ENCODE results near the gene TTK. TPM values are rescaled to one million over a fixed set of nuclear protein-coding genes. Genes with fewer than 3 reads are reported as not detected.
"Not testable (repeated sequence)": the region's sequence is repeated elsewhere in the genome, so short reads cannot be mapped to it uniquely, and the experiment has no call there.

TTK gene
- total RNA-seq, 4 donors from 2014 or later, result 0.19 to 2.9 TPM; not detected in 2

DNA sequence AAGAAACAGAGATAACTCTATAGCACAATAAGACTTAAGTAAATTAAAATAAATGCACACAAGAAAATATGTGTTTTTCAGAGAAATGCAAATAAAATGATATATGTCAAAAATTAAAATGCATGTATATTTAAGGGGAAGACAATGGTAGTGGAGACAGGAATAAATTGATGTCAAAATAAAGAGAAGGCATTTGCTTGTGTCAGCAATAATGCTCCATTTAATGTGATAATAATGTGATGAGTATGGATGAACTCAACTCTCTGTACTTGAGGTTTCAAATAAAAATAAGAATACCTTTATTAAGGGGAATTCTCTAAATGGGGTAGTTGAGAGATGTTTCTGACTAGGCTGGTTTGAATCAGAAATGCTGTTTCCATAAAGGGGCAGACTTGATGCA is 56.3 kb downstream of the TTK start:
- TF ChIP-seq, protein P1, sequence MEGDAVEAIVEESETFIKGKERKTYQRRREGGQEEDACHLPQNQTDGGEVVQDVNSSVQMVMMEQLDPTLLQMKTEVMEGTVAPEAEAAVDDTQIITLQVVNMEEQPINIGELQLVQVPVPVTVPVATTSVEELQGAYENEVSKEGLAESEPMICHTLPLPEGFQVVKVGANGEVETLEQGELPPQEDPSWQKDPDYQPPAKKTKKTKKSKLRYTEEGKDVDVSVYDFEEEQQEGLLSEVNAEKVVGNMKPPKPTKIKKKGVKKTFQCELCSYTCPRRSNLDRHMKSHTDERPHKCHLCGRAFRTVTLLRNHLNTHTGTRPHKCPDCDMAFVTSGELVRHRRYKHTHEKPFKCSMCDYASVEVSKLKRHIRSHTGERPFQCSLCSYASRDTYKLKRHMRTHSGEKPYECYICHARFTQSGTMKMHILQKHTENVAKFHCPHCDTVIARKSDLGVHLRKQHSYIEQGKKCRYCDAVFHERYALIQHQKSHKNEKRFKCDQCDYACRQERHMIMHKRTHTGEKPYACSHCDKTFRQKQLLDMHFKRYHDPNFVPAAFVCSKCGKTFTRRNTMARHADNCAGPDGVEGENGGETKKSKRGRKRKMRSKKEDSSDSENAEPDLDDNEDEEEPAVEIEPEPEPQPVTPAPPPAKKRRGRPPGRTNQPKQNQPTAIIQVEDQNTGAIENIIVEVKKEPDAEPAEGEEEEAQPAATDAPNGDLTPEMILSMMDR (IDR thresholded peaks at IDR 0.05), result no peak
- no peak for ATAC-seq (ENCODE audit: low FRiP score)
- no peak for DNase-seq (ENCODE audit: low spot score)

DNA sequence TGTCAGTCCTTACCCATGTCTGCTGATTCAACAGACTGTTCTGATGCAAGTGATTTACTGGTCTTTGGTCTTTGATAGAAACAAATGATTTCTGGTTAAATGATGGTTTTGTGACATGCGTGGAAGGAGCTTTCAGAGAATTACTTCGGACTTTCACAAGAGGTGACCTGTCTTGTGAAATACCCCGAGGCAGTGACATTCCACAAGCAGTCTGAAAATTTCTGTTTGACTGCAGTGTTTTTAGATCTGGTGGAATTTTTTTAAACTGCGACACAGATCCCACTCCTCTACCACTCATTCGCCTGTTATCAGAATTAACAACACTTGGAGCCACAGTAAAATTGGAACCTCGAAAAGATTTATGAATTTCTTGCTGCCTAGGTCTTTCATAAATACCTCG is 63.7 kb downstream of the TTK start:
- not testable (repeated sequence) for ATAC-seq (ENCODE audit: low FRiP score); DNase-seq (ENCODE audit: low spot score)

DNA sequence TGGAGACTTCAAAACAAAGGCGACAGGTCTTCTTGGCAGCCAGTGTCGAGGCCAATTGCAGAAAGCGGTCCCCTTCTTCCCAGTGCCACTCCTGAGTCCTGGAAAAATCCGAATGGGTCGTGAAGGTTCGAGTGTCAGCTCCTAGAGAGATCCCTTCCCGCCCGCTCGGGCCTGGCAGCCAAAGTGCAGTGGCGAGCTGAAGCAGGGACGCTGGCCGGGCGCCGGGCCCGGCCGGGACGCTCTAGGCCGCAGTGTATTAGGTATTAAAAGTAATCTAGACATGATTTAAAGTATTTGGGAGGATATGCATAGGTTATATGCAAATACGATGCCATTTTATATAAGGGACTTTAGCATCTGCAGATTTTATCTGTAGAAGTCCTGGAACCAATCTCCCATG is 66.0 kb downstream of the TTK start:
- ATAC-seq (ENCODE audit: low FRiP score); DNase-seq (ENCODE audit: low spot score): not testable (repeated sequence)

DNA sequence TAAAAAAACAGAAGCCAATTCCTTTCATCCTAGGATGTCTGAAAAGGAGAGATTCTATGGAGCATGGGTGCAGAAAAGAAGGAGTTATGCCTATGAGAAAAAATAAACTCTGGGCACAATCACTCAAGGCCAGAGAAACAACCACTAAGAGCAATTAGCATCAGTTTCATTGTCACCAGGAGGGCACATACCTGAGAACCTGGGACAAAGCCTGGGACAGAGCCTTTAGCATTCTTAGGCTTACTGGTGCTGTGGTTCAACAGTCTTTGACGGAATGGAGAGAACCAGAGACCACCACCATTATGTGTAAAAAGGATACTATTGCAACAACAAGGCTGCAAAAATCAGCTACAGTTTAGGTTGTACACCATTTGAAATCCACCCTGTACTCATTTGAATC is 72.6 kb downstream of the TTK start:
- TF ChIP-seq, protein P1 (IDR thresholded peaks at IDR 0.05), result no peak
- no peak for DNase-seq (ENCODE audit: low spot score)
- no peak for ATAC-seq (ENCODE audit: low FRiP score)

DNA sequence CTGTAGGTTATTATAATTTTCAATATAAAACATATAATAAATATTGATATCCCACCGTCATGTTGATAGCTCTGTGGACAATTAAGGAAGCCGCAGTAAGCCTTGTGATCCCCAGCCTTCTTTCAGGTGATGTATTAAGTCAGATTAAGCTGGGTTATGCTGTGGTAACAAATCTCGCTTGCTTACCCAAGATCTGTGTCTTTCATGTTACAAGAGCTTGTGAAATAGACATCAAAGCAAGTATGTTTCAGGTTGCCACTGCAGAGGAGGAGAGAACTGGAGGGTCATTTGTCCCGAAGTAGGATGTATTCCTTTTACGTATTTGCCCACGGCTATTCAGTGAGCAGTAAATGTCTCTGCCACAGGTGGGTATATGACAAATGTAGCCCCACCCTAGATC is 84.2 kb downstream of the TTK start:
- TF ChIP-seq, protein P1 (IDR thresholded peaks at IDR 0.05), result no peak
- no peak for ATAC-seq (ENCODE audit: low FRiP score)
- no peak for DNase-seq (ENCODE audit: low spot score)

DNA sequence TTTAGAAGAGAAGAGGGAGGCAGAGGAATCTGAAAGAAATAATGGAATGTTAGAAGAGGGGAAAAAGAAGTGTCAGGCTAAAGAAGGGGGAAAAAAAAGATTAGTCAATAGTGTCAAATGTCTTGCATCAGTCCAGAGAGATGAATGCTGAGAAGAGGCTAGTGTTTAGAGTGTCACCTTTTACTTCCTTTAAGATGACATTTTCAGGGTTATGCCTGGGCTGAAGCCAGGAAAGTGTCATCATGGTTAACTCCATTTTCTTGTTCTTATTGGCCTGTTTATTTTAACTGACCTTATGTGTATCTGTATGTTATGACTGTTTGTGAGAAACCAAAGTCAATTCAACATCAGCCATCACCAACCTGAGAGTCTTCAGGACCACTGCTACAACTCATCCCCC is 87.1 kb downstream of the TTK start:
- TF ChIP-seq, protein P1 (IDR thresholded peaks at IDR 0.05), result no peak
- ATAC-seq (ENCODE audit: low FRiP score) (no peak), DNase-seq (ENCODE audit: low spot score) (no peak)

Other genes starting within 250 kb of the TTK start
- under 1 TPM; 0.19 to 0.95 (median 0.37) TPM for gene ELOVL4, start 57.1 kb upstream of the TTK start, total RNA-seq
- gene BCKDHB, start 102.0 kb downstream of the TTK start, total RNA-seq, result 10 to 100 TPM in 3 of 4 donors, 1 to 10 TPM in 1; 8.9 to 18.4 (median 16.6) TPM